HCT116 (cell line): ENCODE results near the gene SYTL2. TPM values are rescaled to one million over a fixed set of nuclear protein-coding genes. Genes with fewer than 3 reads are reported as not detected.
"Not testable (repeated sequence)": the region's sequence is repeated elsewhere in the genome, so short reads cannot be mapped to it uniquely, and the experiment has no call there.

ENCODE experiments used
- ATAC-seq: fragments of 200-7000 bp; cut with Tn5 transposase; 2 replicates; pipeline ENCODE4 v1.9.1; 2020; ENCODE audit warnings: mild to moderate bottlenecking, moderate library complexity
- Bru-seq: library from RNA; stranded (reverse); fragments of 400-500 nt; gene quantifications from one replicate; lab custom pipeline; 2021; lab: Mats Ljungman, UMichigan
- BruChase-seq, 2 experiments: library from RNA; stranded (reverse); fragments of 400-500 nt; gene quantifications; one replicate each; lab custom pipeline; 2021; lab: Mats Ljungman, UMichigan
- BruUV-seq: library from RNA; stranded (reverse); fragments of 400-500 nt; replicated peaks from 2 replicates; lab custom pipeline; 2021; lab: Mats Ljungman, UMichigan
- CTCF ChIA-PET: fragments of 300-600 bp; sonication (Branson Sonifier 250); formaldehyde crosslinking; loops from one replicate; lab custom pipeline; 2021; ENCODE audit warnings: antibody characterized with exemption; lab: Charles Lee
- POLR2A ChIA-PET: fragments of 300-600, 350-600 bp; sonication (Branson Sonifier 250); formaldehyde crosslinking; loops from one replicate; lab custom pipeline; 2021; ENCODE audit warnings: antibody characterized with exemption; lab: Charles Lee
- RAD21 ChIA-PET, 2 experiments: fragments of 300-600 bp; sonication (Branson Sonifier 250); formaldehyde crosslinking; loops; one replicate each; lab custom pipeline; 2023; ENCODE audit warnings: low total read pairs in 2 of 2; ENCODE audit not compliant: uncharacterized antibody in 2 of 2, unreplicated experiment in 2 of 2, low non-redundant PET in 1 of 2; lab: Charles Lee
- DNase-seq: peaks from one replicate; pipeline ENCODE4 v3.0.0-alpha.2; 2010; ENCODE audit warnings: low read depth, low spot score
- H2AFZ ChIP-seq: fragments of 200-600 bp; shearing (Covaris generic), sonication (generic); 2 replicates; pipeline ENCODE4 v1.6.1; 2017; ENCODE audit warnings: low read depth, mixed run types, mixed read lengths, antibody characterized with exemption, low read length; ENCODE audit not compliant: poor library complexity, severe bottlenecking
- H3K27ac ChIP-seq: 2 replicates; pipeline ENCODE4 v1.5.1; 2012; ENCODE audit warnings: low read depth, low read length
- H3K27me3 ChIP-seq: fragments of 200-600 bp; sonication (generic); 2 replicates; pipeline ENCODE4 v1.6.1; 2016; ENCODE audit warnings: mixed run types, low read length, mixed read lengths; ENCODE audit not compliant: insufficient read depth
- H3K36me3 ChIP-seq, 2 experiments: fragments of 200-500 bp in 1 of 2; fragments of 200-600 bp in 1 of 2; sonication (Bioruptor generic) in 1 of 2; sonication (generic) in 1 of 2; 2 replicates each; pipeline versions ENCODE4 v1.5.1 to v1.6.1; 2014 to 2016; ENCODE audit warnings: low read length in 2 of 2, inconsistent platforms in 1 of 2, mixed read lengths in 1 of 2, mixed run types in 1 of 2; ENCODE audit not compliant: insufficient read depth in 2 of 2, control insufficient read depth in 1 of 2
- H3K4me1 ChIP-seq, 2 experiments: fragments of 200-600 bp in 1 of 2; sonication (generic) in 1 of 2; 2 replicates each; pipeline versions ENCODE4 v1.5.1 to v1.6.1; 2012 to 2017; ENCODE audit warnings: low read length in 2 of 2, inconsistent platforms in 1 of 2, mild to moderate bottlenecking in 1 of 2, mixed read lengths in 1 of 2, mixed run types in 1 of 2, moderate library complexity in 1 of 2; ENCODE audit not compliant: insufficient read depth in 2 of 2, control insufficient read depth in 1 of 2
- H3K4me2 ChIP-seq: fragments of 200-600 bp; sonication (generic); 2 replicates; pipeline ENCODE4 v1.6.1; 2017; ENCODE audit warnings: mixed run types, low read length, mixed read lengths
- H3K4me3 ChIP-seq, 2 experiments: fragments of 200-600 bp in 1 of 2; sonication (generic) in 1 of 2; replicated peaks in 1 of 2; 2 replicates each; pipeline ENCODE4 v1.5.1; 2011 to 2016; ENCODE audit warnings: low read length in 2 of 2, control low read depth in 1 of 2, low read depth in 1 of 2, mild to moderate bottlenecking in 1 of 2, mixed read lengths in 1 of 2, mixed run types in 1 of 2
- H3K79me2 ChIP-seq: fragments of 200-600 bp; sonication (generic); 2 replicates; pipeline ENCODE4 v1.6.1; 2017; ENCODE audit warnings: mild to moderate bottlenecking, mixed run types, low read length, moderate library complexity, mixed read lengths; ENCODE audit not compliant: insufficient read depth
- H3K9ac ChIP-seq: fragments of 200-600 bp; sonication (generic); 2 replicates; pipeline ENCODE4 v1.6.1; 2016; ENCODE audit warnings: low read length, mixed read lengths
- H3K9me2 ChIP-seq: fragments of 200-600 bp; sonication (generic), shearing (Covaris generic); 2 replicates; pipeline ENCODE4 v1.6.1; 2017; ENCODE audit warnings: mixed run types, mild to moderate bottlenecking, moderate library complexity; ENCODE audit not compliant: insufficient read depth
- H3K9me3 ChIP-seq, 2 experiments: fragments of 200-500 bp in 1 of 2; fragments of 200-600 bp in 1 of 2; sonication (Bioruptor generic) in 1 of 2; sonication (generic) in 1 of 2; 2 replicates each; pipeline ENCODE4 v1.6.1; 2014 to 2017; ENCODE audit warnings: low read length in 2 of 2, mixed read lengths in 2 of 2, inconsistent platforms in 1 of 2, low read depth in 1 of 2, mild to moderate bottlenecking in 1 of 2, mixed run types in 1 of 2, moderate library complexity in 1 of 2; ENCODE audit not compliant: control insufficient read depth in 1 of 2, insufficient read depth in 1 of 2
- H4K20me1 ChIP-seq: fragments of 200-600 bp; sonication (generic), shearing (Covaris generic); 2 replicates; pipeline ENCODE4 v1.6.1; 2017; ENCODE audit warnings: mixed run types, mild to moderate bottlenecking, moderate library complexity; ENCODE audit not compliant: insufficient read depth
- POLR2A ChIP-seq: IDR thresholded peaks from 2 replicates; pipeline ENCODE4 v1.7.0; 2011; ENCODE audit warnings: borderline replicate concordance; ENCODE audit not compliant: insufficient read depth, insufficient read length; ENCODE audit errors: extremely low read depth
- POLR2AphosphoS5 ChIP-seq: IDR thresholded peaks from 2 replicates; pipeline ENCODE4 v1.6.1; 2011; ENCODE audit warnings: mild to moderate bottlenecking, low read depth, low read length, moderate library complexity
- SP1 ChIP-seq: IDR thresholded peaks from 2 replicates; pipeline ENCODE4 v1.6.1; 2012; ENCODE audit warnings: low read depth
- TCF7L2 ChIP-seq: IDR thresholded peaks from 2 replicates; pipeline ENCODE4 v1.7.0; 2011; ENCODE audit warnings: borderline replicate concordance, inconsistent platforms; ENCODE audit not compliant: insufficient read depth, insufficient read length; ENCODE audit errors: extremely low read depth
- ZFX ChIP-seq: fragments of 450-650 bp; IDR thresholded peaks from 2 replicates; pipeline ENCODE4 v1.6.1; 2017
- ZNF274 ChIP-seq: fragments of 200-500 bp; sonication (Bioruptor generic); IDR thresholded peaks from 2 replicates; pipeline ENCODE4 v1.6.1; 2014; ENCODE audit warnings: mild to moderate bottlenecking, low read depth, low read length, inconsistent platforms
- intact Hi-C: fragments of 100-400 bp; cut with micrococcal nuclease; formaldehyde crosslinking; loops from 2 replicates; pipeline ENCODE4 v1.10.0; 2022
- long read RNA-seq: library from polyadenylated mRNA; unstranded; transcript quantifications from one replicate; pipeline ENCODE4 v2.0.0, GENCODE V29; 2021; ENCODE audit not compliant: unreplicated experiment
- polyA plus RNA-seq: library from polyadenylated mRNA; unstranded; fragments of >200 nt; gene quantifications from 2 replicates; pipeline ENCODE4 v1.2.1, GENCODE V29; 2012; ENCODE audit warnings: missing spikeins
- total RNA-seq: library from RNA; stranded (reverse); gene quantifications from one replicate; pipeline ENCODE4 v1.2.1, GENCODE V29; 2021; ENCODE audit not compliant: unreplicated experiment
- TF ChIP-seq, protein P1 (sequence below): IDR thresholded peaks from 2 replicates; pipeline ENCODE4 v1.6.1; 2012

SYTL2 gene, protein sequence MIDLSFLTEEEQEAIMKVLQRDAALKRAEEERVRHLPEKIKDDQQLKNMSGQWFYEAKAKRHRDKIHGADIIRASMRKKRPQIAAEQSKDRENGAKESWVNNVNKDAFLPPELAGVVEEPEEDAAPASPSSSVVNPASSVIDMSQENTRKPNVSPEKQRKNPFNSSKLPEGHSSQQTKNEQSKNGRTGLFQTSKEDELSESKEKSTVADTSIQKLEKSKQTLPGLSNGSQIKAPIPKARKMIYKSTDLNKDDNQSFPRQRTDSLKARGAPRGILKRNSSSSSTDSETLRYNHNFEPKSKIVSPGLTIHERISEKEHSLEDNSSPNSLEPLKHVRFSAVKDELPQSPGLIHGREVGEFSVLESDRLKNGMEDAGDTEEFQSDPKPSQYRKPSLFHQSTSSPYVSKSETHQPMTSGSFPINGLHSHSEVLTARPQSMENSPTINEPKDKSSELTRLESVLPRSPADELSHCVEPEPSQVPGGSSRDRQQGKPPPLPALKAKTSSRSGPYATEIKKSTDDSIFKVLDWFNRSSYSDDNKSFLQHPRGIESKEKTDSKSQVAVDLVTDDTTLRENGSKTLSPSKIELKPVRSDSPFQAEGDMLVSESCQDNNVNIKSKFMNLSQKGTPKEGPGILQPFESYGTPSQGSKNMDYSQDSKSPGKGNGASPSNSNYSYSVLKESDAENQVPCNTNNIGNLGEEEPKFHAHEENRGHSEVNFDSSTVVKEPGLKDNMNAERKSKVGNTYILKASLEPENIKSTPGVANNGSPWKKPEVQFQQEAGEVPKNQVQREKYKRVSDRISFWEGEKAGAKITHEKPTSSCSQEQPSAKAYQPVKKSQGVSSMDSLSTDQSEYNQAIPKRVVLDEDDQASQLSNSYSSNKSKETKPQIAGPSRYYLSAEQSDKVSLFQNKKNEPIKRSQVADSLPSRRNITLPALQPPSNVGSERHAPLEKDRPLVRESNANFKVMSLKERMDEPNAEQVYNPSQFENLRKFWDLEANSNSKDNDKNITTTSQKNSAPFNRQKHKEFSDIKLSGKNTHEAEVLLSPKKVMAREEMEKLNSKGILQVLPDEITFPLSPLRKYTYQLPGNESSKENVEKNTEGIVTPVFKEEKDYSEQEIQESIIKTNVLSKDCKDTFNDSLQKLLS (N-terminal part only)
- 12.6 TPM for total RNA-seq
- polyA plus RNA-seq: 2.1 and 2.6 TPM in 2 replicates
- Bru-seq, nascent RNA: percentile 52 among the genes with signal in this experiment
- percentile 56 among the genes with signal in this experiment for BruChase-seq, experiment 1, labeled RNA remaining after a 6-hour chase
- percentile 59 among the genes with signal in this experiment for BruChase-seq, experiment 2, labeled RNA remaining after a 2-hour chase
- long read RNA-seq, partial matches to known transcripts: 4 of 10 reads
- long read RNA-seq, other reads (novel, unspliced or antisense): 6 of 10 reads

DNA sequence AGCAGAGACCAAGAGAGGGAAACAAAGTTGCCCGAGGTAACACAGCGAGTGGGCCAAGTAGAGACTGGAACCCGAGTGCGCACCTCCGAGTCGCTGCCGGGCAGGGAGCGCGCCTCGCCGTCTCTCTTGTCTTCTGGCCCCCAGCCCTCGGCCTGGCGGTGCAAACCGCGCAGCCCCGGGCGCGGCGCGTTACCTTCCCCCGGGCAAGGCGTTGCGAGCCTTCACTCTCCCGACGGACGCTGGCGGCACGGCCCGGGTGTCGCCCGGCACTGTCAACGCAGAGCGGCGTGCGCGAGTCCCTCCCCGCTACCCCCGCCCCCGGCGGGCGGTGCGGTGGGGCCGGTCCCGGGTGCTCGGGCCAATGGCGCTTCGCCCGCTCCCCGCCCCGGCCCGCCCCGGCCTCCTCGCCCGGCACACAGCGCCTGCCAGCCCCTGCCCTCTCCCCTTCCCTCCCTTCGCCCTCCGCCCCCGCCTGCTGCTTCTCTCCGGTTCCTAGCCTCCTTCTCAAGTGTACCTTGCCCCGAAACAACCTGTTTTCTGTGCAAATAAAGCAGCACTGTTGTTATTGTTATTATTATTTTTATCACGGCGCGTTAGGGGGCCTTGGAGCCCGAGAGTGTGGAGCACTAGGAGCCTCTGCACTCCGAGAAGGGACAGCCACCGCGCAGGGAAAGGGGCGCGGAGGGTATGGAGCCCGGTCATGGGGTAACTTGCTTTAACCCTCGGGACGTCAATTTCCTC, at the start of gene SYTL2:
SYTL2 (minus strand) TSS at position 271 of the 741 bp plus-strand sequence. CDS start 53,416 bp downstream, outside the sequence.
- no peaks in the 10 kb centered on the region for H3K9me3 ChIP-seq
- POLR2A ChIA-PET: no interaction called here
- ATAC-seq (peak; percentile 97), DNase-seq (no peak)
- intact Hi-C loops: no loop called here
- no peak for TF ChIP-seq ZNF274
- peak; percentile 58 for TF ChIP-seq POLR2A
- TF ChIP-seq TCF7L2: no peak
- no peak for TF ChIP-seq SP1
- TF ChIP-seq, protein P1, sequence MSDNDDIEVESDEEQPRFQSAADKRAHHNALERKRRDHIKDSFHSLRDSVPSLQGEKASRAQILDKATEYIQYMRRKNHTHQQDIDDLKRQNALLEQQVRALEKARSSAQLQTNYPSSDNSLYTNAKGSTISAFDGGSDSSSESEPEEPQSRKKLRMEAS: peak; percentile 87
- peak; percentile 38; the same call in 1 of the 2 replicates for TF ChIP-seq ZFX
- peak; percentile 74 for TF ChIP-seq POLR2AphosphoS5
- BruUV-seq: no TSS peak
- H3K27ac ChIP-seq: no peak within 1 kb of the TSS; the same call in 1 of the 2 replicates
- CTCF ChIA-PET: no interaction called here
- no peaks in the 10 kb centered on the region for H4K20me1 ChIP-seq
- peak within 1 kb of the TSS; percentile 99 for H2AFZ ChIP-seq
- no peaks in the 10 kb centered on the region for H3K79me2 ChIP-seq
- H3K9me2 ChIP-seq: no peaks in the 10 kb centered on the region
- peak within 1 kb of the TSS; percentile 36; the same call in 1 of the 2 replicates for H3K9ac ChIP-seq
- peak within 1 kb of the TSS; percentile 43 to 65 for H3K4me3 ChIP-seq
- H3K4me2 ChIP-seq: peak within 1 kb of the TSS; percentile 91
- peaks cover 15 to 56% of the 10 kb centered on the region in 2 experiments for H3K4me1 ChIP-seq
- RAD21 ChIA-PET: no interaction called here
- no peaks in the 10 kb centered on the region for H3K27me3 ChIP-seq
- H3K36me3 ChIP-seq: no peaks in the 10 kb centered on the region

DNA sequence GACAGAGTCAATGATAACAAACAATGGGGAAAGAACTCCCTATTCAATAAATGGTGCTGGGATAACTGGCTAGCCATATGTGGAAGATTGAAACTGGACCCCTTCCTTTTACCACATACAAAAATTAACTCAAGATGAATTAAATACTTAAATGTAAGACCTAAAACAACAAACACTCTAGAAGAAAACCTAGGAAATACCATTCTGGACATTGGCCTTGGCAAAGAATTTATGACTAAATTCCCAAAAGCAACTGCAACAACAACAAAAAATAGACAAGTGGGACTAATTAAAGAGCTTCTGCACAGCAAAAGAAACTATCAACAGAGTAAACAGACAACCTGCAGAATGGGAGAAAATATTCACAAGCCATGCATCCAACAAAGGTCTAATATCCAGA, 48.6 kb upstream of the SYTL2 start:
- H3K9ac ChIP-seq, H3K4me1 ChIP-seq, ATAC-seq, DNase-seq, CTCF ChIA-PET, H3K79me2 ChIP-seq, H3K4me2 ChIP-seq, H3K4me3 ChIP-seq, H3K36me3 ChIP-seq, H4K20me1 ChIP-seq, BruUV-seq, H3K9me3 ChIP-seq, POLR2A ChIA-PET, H2AFZ ChIP-seq, H3K27me3 ChIP-seq, H3K9me2 ChIP-seq, H3K27ac ChIP-seq: not testable (repeated sequence)
- RAD21 ChIA-PET: interaction anchor here in 1 of 2 experiments (0.7 kb wide), 1 partner anchor 435 kb away, joined by 3 read pairs; no protein-coding TSS in a partner anchor
- intact Hi-C loops: loop anchor here (5.0 to 10.0 kb wide), 4 partner anchors 555 to 958 kb away; no protein-coding TSS in a partner anchor
